A673 (cell line): ENCODE results near the gene SRM. TPM values are rescaled to one million over a fixed set of nuclear protein-coding genes. Genes with fewer than 3 reads are reported as not detected.
A peak's percentile ranks its signal among the peaks of the same experiment; 100 is the strongest.
"Not testable (repeated sequence)": the region's sequence is repeated elsewhere in the genome, so short reads cannot be mapped to it uniquely, and the experiment has no call there.

Source experiments
- BruUV-seq: library from RNA; stranded (reverse); fragments of 400-500 nt; replicated peaks from 2 replicates; lab custom pipeline; 2021; lab: Mats Ljungman, UMichigan
- CTCF ChIA-PET: fragments of 300-600 bp; sonication (Branson Sonifier 250); formaldehyde crosslinking; loops from one replicate; lab custom pipeline; 2022; ENCODE audit warnings: antibody characterized with exemption; lab: Charles Lee
- POLR2A ChIA-PET: fragments of 300-600 bp; sonication (Branson Sonifier 250); formaldehyde crosslinking; loops from one replicate; lab custom pipeline; 2022; ENCODE audit warnings: antibody characterized with exemption; ENCODE audit not compliant: low non-redundant PET; lab: Charles Lee
- DNase-seq: peaks from one replicate; pipeline ENCODE4 v3.0.0-alpha.2; 2015; ENCODE audit warnings: low spot score
- H3K27ac ChIP-seq: fragments of 200-600 bp; sonication (generic); 2 replicates; pipeline ENCODE4 v1.5.1; 2016; ENCODE audit warnings: mixed run types, low read depth, mild to moderate bottlenecking, mixed read lengths, antibody characterized with exemption, low read length; ENCODE audit not compliant: poor library complexity, severe bottlenecking
- H3K27me3 ChIP-seq: fragments of 200-600 bp; sonication (generic); replicated peaks from 2 replicates; pipeline ENCODE4 v1.6.1; 2017; ENCODE audit warnings: mixed run types, low read depth, mild to moderate bottlenecking, mixed read lengths, antibody characterized with exemption, low read length; ENCODE audit not compliant: insufficient read depth, poor library complexity
- H3K36me3 ChIP-seq: fragments of 200-600 bp; sonication (generic); 2 replicates; pipeline ENCODE4 v1.6.1; 2016; ENCODE audit warnings: mixed run types, mild to moderate bottlenecking, mixed read lengths, antibody characterized with exemption, low read length; ENCODE audit not compliant: insufficient read depth, poor library complexity, severe bottlenecking
- H3K4me1 ChIP-seq: fragments of 200-600 bp; sonication (generic); 2 replicates; pipeline ENCODE4 v1.6.1; 2017; ENCODE audit warnings: mixed run types, mild to moderate bottlenecking, mixed read lengths, antibody characterized with exemption, low read length; ENCODE audit not compliant: insufficient read depth, poor library complexity, severe bottlenecking
- H3K4me3 ChIP-seq: fragments of 200-600 bp; sonication (generic); 2 replicates; pipeline ENCODE4 v1.5.1; 2016; ENCODE audit warnings: low read depth, mixed run types, mild to moderate bottlenecking, mixed read lengths, low read length; ENCODE audit not compliant: poor library complexity, severe bottlenecking
- H3K9me3 ChIP-seq: fragments of 200-600 bp; sonication (generic); 2 replicates; pipeline ENCODE4 v1.6.1; 2016; ENCODE audit warnings: mixed run types, low read depth, mild to moderate bottlenecking, mixed read lengths, antibody characterized with exemption, low read length; ENCODE audit not compliant: poor library complexity, severe bottlenecking
- EZH2 ChIP-seq: fragments of 200-600 bp; sonication (generic); IDR thresholded peaks from 2 replicates; pipeline ENCODE4 v1.6.1; 2017; ENCODE audit warnings: borderline replicate concordance, low read depth, mild to moderate bottlenecking, mixed read lengths, antibody characterized with exemption, low read length; ENCODE audit not compliant: poor library complexity, severe bottlenecking
- intact Hi-C: fragments of 100-400 bp; cut with micrococcal nuclease; formaldehyde crosslinking; loops from one replicate; pipeline ENCODE4 v1.10.0; 2022; ENCODE audit not compliant: unreplicated experiment
- total RNA-seq: library from RNA; stranded (reverse); gene quantifications from 2 replicates; pipeline ENCODE4 v1.2.3, GENCODE V29; 2021
- TF ChIP-seq, protein P1 (sequence below): fragments of 300-800, 200-600 bp; sonication (generic); conservative IDR thresholded peaks from 2 replicates; pipeline ENCODE4 v1.5.1; 2017; ENCODE audit warnings: low read depth, mild to moderate bottlenecking, antibody characterized with exemption, low read length, moderate library complexity, mixed read lengths

The SRM gene
- total RNA-seq, 1 experiment from 2014 or later, result 206 TPM

DNA sequence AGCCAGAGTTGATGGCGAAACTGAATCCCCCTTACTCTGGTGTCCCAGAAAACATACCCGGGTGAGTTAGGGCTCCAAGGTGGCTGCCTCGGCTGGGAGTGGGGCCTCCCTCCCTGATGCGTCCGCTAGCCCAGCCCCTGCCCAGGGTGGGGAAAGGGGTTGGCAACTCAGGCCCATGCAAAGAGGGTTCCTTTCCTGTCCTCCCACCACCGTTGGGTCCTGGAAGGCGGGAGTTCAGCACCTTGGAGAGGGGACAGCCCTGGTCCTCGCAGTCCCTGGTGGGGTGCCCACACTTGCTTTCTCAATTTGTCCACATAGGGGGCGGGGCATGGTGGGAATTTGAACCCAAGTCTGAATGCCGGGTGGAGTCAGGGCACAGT lies 6.1 kb downstream of the SRM start:
- POLR2A ChIA-PET, result no interaction called here
- Histone ChIP-seq H3K9me3 (no peaks in the 10 kb centered on the region), H3K4me1 (peaks cover 2% of the 10 kb centered on the region), H3K36me3 (peaks cover 24% of the 10 kb centered on the region), H3K27me3 (no peaks in the 10 kb centered on the region), H3K4me3 (no peak overlapping the region), H3K27ac (no peak overlapping the region)
- CTCF ChIA-PET, result no interaction called here
- TF ChIP-seq EZH2, result no peak
- TF ChIP-seq, protein P1, sequence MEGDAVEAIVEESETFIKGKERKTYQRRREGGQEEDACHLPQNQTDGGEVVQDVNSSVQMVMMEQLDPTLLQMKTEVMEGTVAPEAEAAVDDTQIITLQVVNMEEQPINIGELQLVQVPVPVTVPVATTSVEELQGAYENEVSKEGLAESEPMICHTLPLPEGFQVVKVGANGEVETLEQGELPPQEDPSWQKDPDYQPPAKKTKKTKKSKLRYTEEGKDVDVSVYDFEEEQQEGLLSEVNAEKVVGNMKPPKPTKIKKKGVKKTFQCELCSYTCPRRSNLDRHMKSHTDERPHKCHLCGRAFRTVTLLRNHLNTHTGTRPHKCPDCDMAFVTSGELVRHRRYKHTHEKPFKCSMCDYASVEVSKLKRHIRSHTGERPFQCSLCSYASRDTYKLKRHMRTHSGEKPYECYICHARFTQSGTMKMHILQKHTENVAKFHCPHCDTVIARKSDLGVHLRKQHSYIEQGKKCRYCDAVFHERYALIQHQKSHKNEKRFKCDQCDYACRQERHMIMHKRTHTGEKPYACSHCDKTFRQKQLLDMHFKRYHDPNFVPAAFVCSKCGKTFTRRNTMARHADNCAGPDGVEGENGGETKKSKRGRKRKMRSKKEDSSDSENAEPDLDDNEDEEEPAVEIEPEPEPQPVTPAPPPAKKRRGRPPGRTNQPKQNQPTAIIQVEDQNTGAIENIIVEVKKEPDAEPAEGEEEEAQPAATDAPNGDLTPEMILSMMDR, result no peak
- DNase-seq, result peak; percentile 52
- BruUV-seq, result no TSS peak
- intact Hi-C loops, result no loop called here

DNA sequence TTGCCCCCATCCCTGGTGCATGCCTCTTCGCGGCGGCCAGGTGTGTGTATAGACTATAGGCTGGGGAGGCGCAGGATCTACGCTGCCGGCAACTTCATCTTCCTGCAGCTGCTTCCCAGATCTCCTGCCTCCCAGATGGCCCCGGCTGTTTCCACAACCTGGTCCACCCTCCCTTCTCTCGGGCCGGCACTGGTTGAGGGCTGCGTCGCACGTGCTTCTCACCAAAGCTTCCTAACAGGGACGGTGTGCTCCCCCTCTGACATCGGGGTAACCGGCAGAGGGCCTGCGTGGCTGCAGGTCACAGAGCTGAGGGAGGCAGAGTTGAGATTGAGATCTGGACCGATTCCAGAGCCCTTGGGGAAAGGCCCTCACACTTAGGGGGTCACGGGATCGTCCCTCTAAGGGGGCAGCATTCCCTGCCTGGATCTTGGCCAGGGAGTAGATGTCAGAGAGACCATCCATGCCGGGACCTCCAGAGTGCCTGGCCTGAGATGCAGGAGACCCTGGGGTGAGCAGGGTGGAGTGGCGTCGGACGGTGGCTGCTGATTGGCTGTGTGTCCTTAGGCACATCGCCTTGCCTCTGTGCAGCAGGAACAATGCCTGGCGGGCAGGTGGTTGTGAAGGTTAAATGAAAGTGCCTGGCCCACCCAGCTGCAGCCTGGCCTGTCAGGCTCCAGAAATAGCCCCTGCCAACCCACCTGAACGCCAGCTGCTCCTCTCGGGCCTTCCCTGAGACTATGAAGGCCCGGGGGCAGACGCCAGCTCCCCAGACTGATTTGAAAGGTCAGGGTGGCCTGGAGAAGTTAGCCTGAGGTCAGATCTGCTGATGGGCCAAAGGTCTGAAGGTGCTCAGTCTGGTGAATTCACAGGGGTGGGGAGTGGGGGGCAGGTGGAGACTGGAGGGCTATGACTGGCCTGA lies 6.7 kb downstream of the SRM start:
- intact Hi-C loops, result no loop called here
- ChIA-PET POLR2A (no interaction called here), CTCF (no interaction called here)
- Histone ChIP-seq H3K27me3 (no peaks in the 10 kb centered on the region), H3K27ac (no peak overlapping the region), H3K36me3 (peaks cover 22% of the 10 kb centered on the region), H3K4me1 (no peaks in the 10 kb centered on the region), H3K4me3 (no peak overlapping the region), H3K9me3 (no peaks in the 10 kb centered on the region)
- TF ChIP-seq, protein P1, result no peak
- no peak for TF ChIP-seq EZH2
- BruUV-seq, result no TSS peak
- DNase-seq, result no peak

GRCh38 chr1:11051781-11052511 lies 7.9 kb downstream of the SRM start:
- Histone ChIP-seq H3K4me3 (no peak overlapping the region), H3K27me3 (no peaks in the 10 kb centered on the region), H3K36me3 (peaks cover 18% of the 10 kb centered on the region), H3K27ac (no peak overlapping the region), H3K9me3 (no peaks in the 10 kb centered on the region), H3K4me1 (no peaks in the 10 kb centered on the region)
- BruUV-seq, result no TSS peak
- POLR2A ChIA-PET, result no interaction called here
- TF ChIP-seq, protein P1, result no peak
- no peak for TF ChIP-seq EZH2
- CTCF ChIA-PET, result interaction anchor here (1.0 kb wide), 1 partner anchor 14 kb away, joined by 3 read pairs; no protein-coding TSS in a partner anchor
- intact Hi-C loops, result no loop called here
- DNase-seq, result peak; percentile 77

- H3K27ac ChIP-seq, H3K27me3 ChIP-seq, H3K4me3 ChIP-seq, intact Hi-C loops, BruUV-seq, H3K36me3 ChIP-seq, H3K9me3 ChIP-seq, DNase-seq, H3K4me1 ChIP-seq, POLR2A ChIA-PET: not testable (repeated sequence)
- CTCF ChIA-PET, result interaction anchor here (1.0 kb wide), 1 partner anchor 13 kb away, joined by 3 read pairs; no protein-coding TSS in a partner anchor
Observed at GRCh38 chr1:11051121-11051520, 8.7 kb downstream of the SRM start.
